Gastroesophageal sphincter (tissue), 4 donors: ENCODE data around the gene MRPL43. TPM values are rescaled to one million over a fixed set of nuclear protein-coding genes. Genes with fewer than 3 reads are reported as not detected.

Experiments used
- ATAC-seq: fragments of 150-250 bp; one replicate; pipeline ENCODE4 v1.9.1; 2016; ENCODE audit warnings: mild to moderate bottlenecking, moderate library complexity
- H3K27ac ChIP-seq, 4 donors: fragments of 200-600 bp; sonication (generic) in 3 of 4; 1 replicate in 3 of 4; 2 replicates in 1 of 4; pipeline ENCODE4 v1.5.1; 2016 to 2019
- H3K27me3 ChIP-seq: fragments of 200-600 bp; sonication (generic); one replicate; pipeline ENCODE4 v1.5.1; 2019
- H3K36me3 ChIP-seq, 2 donors: fragments of 200-600 bp; sonication (generic); one replicate each; pipeline ENCODE4 v1.5.1; 2019; ENCODE audit warnings: control low read depth in 1 of 2
- H3K4me1 ChIP-seq, 3 donors: fragments of 200-600 bp; sonication (generic); 1 replicate in 2 of 3; 2 replicates in 1 of 3; pipeline ENCODE4 v1.5.1; 2016 to 2019; ENCODE audit warnings: control low read depth in 2 of 3
- H3K4me3 ChIP-seq, 2 donors: fragments of 200-600 bp; sonication (generic); one replicate each; pipeline ENCODE4 v1.5.1; 2019; ENCODE audit warnings: mild to moderate bottlenecking in 1 of 2, moderate library complexity in 1 of 2
- H3K9me3 ChIP-seq, 3 donors: fragments of 200-600 bp; sonication (generic); one replicate each; pipeline ENCODE4 v1.5.1; 2017 to 2019; ENCODE audit warnings: control low read depth in 2 of 3
- CTCF ChIP-seq, 4 experiments: fragments of 200-600 bp in 2 of 4; fragments of 450-650 bp in 2 of 4; sonication (generic) in 1 of 4; IDR thresholded peaks; one replicate each; pipeline ENCODE4 v1.5.1; 2017 to 2019; ENCODE audit warnings: antibody characterized with exemption in 4 of 4, mild to moderate bottlenecking in 2 of 4, moderate library complexity in 2 of 4
- EP300 ChIP-seq: sonication (generic); formaldehyde crosslinking; IDR thresholded peaks from one replicate; pipeline ENCODE4 v1.6.1; 2017; ENCODE audit warnings: antibody characterized with exemption, mild to moderate bottlenecking
- POLR2A ChIP-seq, 2 donors: fragments of 450-650 bp; IDR thresholded peaks; one replicate each; pipeline ENCODE4 v1.6.1; 2017; ENCODE audit warnings: antibody characterized with exemption in 2 of 2, mild to moderate bottlenecking in 2 of 2, moderate library complexity in 1 of 2
- POLR2AphosphoS5 ChIP-seq: sonication (generic); formaldehyde crosslinking; IDR thresholded peaks from one replicate; pipeline ENCODE4 v1.6.1; 2017; ENCODE audit warnings: antibody characterized with exemption
- WGBS, 2 donors: methylation state at CpG; one replicate each; pipeline ENCODE4 v1.1.5; 2018; ENCODE audit warnings: low coverage in 1 of 2; 5-methylcytosine and 5-hydroxymethylcytosine counted together
- small RNA-seq, 4 donors: library from RNA; depleted of rRNA; stranded (forward); fragments of <200 nt; gene quantifications; one replicate each; pipeline ENCODE3, GENCODE V24; 2016
- total RNA-seq, 4 donors: library from RNA; depleted of rRNA; stranded (reverse); fragments of >200 nt; gene quantifications; one replicate each; pipeline ENCODE4 v1.1.0, GENCODE V29; 2016

Gene MRPL43
- total RNA-seq, 4 donors from 2014 or later, result 58.0 to 93.8 (median 80.7) TPM

- H3K9me3 ChIP-seq, result no peaks in the 10 kb centered on the region
- no peak overlapping the region for H3K27ac ChIP-seq
- H3K4me1 ChIP-seq, result no peaks in the 10 kb centered on the region
- no peak overlapping the region for H3K4me3 ChIP-seq
- no peak for ATAC-seq
- peaks cover 13 to 99% of the 10 kb centered on the region in 2 donors for H3K36me3 ChIP-seq
- TF ChIP-seq EP300, result no peak
- no peak for TF ChIP-seq POLR2A (IDR thresholded peaks at IDR 0.05)
- TF ChIP-seq POLR2AphosphoS5, result no peak
- no peak for TF ChIP-seq CTCF (IDR thresholded peaks at IDR 0.05)
- H3K27me3 ChIP-seq, result no peaks in the 10 kb centered on the region
These were observed 41.5 kb downstream of the MRPL43 start for GRCh38 chr10:100945754-100946153.

GRCh38 chr10:100943508-100943907 is 43.8 kb downstream of the MRPL43 start:
- no peaks in the 10 kb centered on the region for H3K27me3 ChIP-seq
- no peaks in the 10 kb centered on the region for H3K4me1 ChIP-seq
- no peak overlapping the region for H3K4me3 ChIP-seq
- no peaks in the 10 kb centered on the region for H3K9me3 ChIP-seq
- no peak for ATAC-seq
- TF ChIP-seq POLR2A (IDR thresholded peaks at IDR 0.05), result no peak
- no peak for TF ChIP-seq CTCF (IDR thresholded peaks at IDR 0.05)
- no peak for TF ChIP-seq POLR2AphosphoS5
- TF ChIP-seq EP300, result no peak
- H3K36me3 ChIP-seq, result peaks cover 9 to 99% of the 10 kb centered on the region in 2 donors
- H3K27ac ChIP-seq, result no peak overlapping the region

- no peak for ATAC-seq
- WGBS, 2 donors, result 71 to 94% methylated on average over 2 to 3 of the region's 3 CpGs
- no peak overlapping the region for H3K4me3 ChIP-seq
- TF ChIP-seq CTCF (IDR thresholded peaks at IDR 0.05) (no peak), POLR2AphosphoS5 (no peak), EP300 (no peak), POLR2A (IDR thresholded peaks at IDR 0.05) (no peak)
- no peaks in the 10 kb centered on the region for H3K27me3 ChIP-seq
- no peak overlapping the region for H3K27ac ChIP-seq
- no peaks in the 10 kb centered on the region for H3K4me1 ChIP-seq
- peaks cover 9 to 99% of the 10 kb centered on the region in 2 donors for H3K36me3 ChIP-seq
- no peaks in the 10 kb centered on the region for H3K9me3 ChIP-seq
These were observed 45.1 kb downstream of the MRPL43 start for GRCh38 chr10:100942229-100942628.

DNA sequence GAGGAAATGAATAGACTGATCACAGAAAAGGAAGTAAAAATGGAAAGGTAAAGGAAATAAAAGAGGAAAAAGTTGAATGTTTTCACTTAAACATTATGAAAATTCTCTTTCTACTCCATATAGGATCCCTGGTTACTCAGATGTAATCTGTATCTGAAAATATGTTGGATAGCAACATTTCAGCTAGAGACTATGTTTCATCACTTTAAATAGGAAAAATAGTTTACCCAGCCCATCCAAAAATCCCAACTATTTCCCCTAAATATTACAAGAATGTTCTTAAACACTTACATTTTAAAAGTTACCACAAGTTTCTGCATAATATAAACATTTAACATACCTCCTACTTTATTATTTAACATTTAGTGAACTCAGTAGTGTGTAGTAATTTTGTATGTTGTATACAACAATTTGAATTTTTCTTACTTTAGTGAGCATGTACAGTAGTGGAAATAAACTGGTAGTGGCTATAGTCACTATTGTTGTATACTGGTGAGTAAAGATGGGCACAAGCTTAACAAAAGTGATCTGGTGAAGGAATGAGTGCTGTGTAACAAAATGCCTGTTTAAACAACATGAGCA is 47.4 kb downstream of the MRPL43 start:
- Histone ChIP-seq H3K9me3 (no peaks in the 10 kb centered on the region), H3K27me3 (no peaks in the 10 kb centered on the region), H3K4me3 (no peak overlapping the region), H3K4me1 (no peaks in the 10 kb centered on the region), H3K36me3 (peaks cover 5 to 99% of the 10 kb centered on the region in 2 donors), H3K27ac (no peak overlapping the region)
- TF ChIP-seq POLR2AphosphoS5, result no peak
- TF ChIP-seq CTCF (IDR thresholded peaks at IDR 0.05), result no peak
- TF ChIP-seq POLR2A (IDR thresholded peaks at IDR 0.05), result no peak
- no peak for TF ChIP-seq EP300
- ATAC-seq, result no peak

Small RNA genes within 50 kb of the gene (small RNA-seq; reads per million reads assigned to genes)
- 0 reads per million in 4 donors for gene MIR608

Other genes starting within 250 kb of the MRPL43 start
- gene PAX2, start 241.9 kb downstream of the MRPL43 start, total RNA-seq, result not detected
- 10 to 100 TPM; 22.1 to 32.4 (median 25.6) TPM for gene SLF2, start 74.5 kb downstream of the MRPL43 start, total RNA-seq
- 1 to 10 TPM; 1.9 to 2.7 (median 2.1) TPM for gene SEMA4G, start 18.0 kb downstream of the MRPL43 start, total RNA-seq
- gene TWNK, start within 50 bp of the MRPL43 start, total RNA-seq, result 10 to 100 TPM in 1 of 4 donors, 1 to 10 TPM in 3; 8.3 to 10.8 (median 8.9) TPM
- gene LZTS2, start 12.3 kb upstream of the MRPL43 start, total RNA-seq, result 100 to 1,000 TPM; 134 to 181 (median 141) TPM
- under 1 TPM in 3 of 4 donors, not detected in 1; 0.31 to 0.54 (median 0.39) TPM for gene PDZD7, start 43.6 kb upstream of the MRPL43 start, total RNA-seq
- gene SFXN3, start 43.7 kb upstream of the MRPL43 start, total RNA-seq, result 10 to 100 TPM; 47.5 to 84.2 (median 66.0) TPM
- gene KAZALD1, start 74.5 kb upstream of the MRPL43 start, total RNA-seq, result 10 to 100 TPM in 1 of 4 donors, 1 to 10 TPM in 2, under 1 TPM in 1; 0.45 to 12.5 (median 2.2) TPM
- not detected for gene TLX1, start 143.8 kb upstream of the MRPL43 start, total RNA-seq
- not detected for gene LBX1, start 242.0 kb upstream of the MRPL43 start, total RNA-seq